GM15510 (cell line): ENCODE measurements around the gene TANGO6.

Experiments
- POLR2A ChIP-seq: IDR thresholded peaks from 3 replicates; pipeline ENCODE4 v1.6.1; 2011; ENCODE audit warnings: borderline replicate concordance; ENCODE audit not compliant: insufficient read length; ENCODE audit errors: extremely low read depth

TANGO6 gene

DNA sequence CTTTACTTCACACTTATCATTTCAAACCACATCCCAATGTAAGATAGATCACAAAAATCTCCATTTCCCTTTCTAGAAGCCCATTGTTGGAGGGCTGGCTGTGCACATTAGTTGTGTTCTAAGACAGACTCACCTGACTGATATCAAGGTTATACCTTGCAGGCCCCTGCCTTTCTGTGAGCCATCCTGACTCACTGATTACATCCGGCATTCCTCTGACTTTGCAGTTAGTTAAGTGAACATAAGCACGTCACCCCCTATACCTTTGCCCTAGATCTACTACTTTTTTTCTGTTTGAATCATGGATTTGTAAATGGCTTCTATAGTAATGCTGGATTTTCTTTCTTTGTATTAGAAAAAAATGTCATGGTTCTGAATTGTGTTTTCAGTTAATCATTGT, 78.3 kb downstream of the TANGO6 start:
- no peak for TF ChIP-seq POLR2A

DNA sequence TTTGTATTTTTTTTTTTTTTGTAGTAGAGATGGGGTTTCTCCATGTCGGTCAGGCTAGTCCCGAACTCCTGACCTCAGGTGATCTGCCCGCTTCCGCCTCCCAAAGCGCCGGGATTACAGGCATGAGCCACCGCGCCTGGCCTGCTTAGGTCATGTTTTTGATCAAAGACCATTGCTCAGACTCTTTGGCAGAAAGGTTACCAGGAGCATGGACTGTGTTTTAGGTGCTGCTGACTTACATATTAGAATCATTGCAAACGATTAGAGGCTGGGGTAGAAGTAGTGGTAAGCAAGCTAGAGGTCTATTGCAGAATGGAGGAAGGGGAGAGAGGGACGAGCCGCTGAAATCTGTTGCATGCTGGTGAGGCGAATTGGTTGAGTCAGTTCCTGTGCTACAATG, 79.8 kb downstream of the TANGO6 start:
- no peak for TF ChIP-seq POLR2A

GRCh38 chr16:68927018-68927417, 83.7 kb downstream of the TANGO6 start:
- TF ChIP-seq POLR2A = no peak

DNA sequence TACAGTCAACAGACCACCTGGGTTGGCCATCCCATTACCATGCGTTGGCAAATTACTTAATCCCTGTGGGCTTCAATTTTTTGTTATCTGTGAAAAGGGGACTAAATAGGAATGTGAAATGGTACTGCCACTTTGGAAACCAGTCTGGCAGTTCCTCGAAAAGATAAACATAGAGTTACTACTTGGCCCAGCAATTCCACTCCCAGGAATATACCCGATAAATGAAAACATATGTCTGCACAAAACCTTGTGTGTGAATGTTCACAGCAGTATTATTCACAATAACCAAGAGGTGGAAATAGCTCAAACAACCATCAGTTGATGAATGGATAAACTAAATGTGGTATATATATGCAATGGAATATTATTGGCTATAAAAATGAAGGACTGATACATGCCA, 87.9 kb downstream of the TANGO6 start:
- TF ChIP-seq POLR2A = no peak

DNA sequence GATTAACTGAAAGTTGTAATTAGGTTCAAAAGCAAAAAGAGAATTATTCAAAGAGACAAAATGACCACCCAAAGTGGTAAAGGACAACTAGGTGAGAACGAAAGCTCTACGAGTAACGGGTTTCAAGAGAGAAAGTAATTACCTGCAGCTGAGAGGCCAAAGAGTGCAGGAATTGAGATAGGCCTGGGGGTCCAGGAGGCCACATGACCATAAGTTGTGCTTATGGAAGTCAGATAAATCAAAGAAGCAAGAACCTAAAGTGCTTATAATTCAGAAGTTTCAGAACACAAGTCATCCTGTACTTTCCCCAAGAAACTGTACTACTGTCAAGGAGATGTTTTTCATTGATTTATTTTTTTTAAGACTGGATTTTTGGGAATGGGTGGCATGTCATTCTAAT, 91.1 kb downstream of the TANGO6 start:
- TF ChIP-seq POLR2A = no peak

DNA sequence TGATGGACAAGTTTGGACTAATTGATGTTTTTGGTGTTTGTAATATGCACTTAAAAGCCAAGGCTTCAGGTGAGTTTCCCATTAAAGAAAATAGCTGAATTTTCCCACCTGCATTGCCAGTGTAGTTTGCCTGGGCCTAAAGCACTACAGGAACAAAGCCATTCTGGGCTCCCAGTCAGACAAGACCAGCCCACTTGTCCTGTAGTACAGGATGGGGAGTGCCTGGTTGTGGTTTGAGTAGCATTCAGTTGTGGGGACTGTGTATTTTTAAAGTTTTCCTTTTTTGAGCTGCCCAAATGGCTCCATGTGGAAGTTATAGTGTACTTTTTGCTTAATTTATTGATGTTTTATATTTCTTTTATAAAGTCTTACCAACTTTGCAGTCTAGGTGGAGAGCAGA, 91.7 kb downstream of the TANGO6 start:
- TF ChIP-seq POLR2A = no peak

GRCh38 chr16:68936736-68937631, 93.7 kb downstream of the TANGO6 start:
- no peak for TF ChIP-seq POLR2A

- no peak for TF ChIP-seq POLR2A
Measured at GRCh38 chr16:68939692-68940320, 96.5 kb downstream of the TANGO6 start.

DNA sequence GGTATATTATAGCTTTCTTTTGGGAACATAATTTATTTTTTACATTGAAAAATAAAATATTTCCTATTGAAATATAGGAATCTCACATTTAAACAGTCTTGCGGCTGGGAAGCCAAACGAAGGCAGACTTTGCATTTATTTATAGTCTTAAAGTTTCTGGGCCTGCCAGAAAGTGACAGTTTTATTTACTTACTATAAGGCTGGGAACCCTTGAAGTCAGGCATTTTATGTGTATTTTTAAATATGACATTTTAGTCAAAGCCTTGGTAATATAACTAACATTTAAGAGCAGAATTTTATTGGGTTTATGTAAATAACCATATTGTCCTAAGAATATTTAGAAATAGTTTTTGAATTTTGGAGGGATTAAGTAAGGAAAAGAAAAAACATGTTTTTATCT, 97.5 kb downstream of the TANGO6 start:
- no peak for TF ChIP-seq POLR2A

- TF ChIP-seq POLR2A = no peak
Measured at GRCh38 chr16:68943961-68944360, 100.6 kb downstream of the TANGO6 start.

DNA sequence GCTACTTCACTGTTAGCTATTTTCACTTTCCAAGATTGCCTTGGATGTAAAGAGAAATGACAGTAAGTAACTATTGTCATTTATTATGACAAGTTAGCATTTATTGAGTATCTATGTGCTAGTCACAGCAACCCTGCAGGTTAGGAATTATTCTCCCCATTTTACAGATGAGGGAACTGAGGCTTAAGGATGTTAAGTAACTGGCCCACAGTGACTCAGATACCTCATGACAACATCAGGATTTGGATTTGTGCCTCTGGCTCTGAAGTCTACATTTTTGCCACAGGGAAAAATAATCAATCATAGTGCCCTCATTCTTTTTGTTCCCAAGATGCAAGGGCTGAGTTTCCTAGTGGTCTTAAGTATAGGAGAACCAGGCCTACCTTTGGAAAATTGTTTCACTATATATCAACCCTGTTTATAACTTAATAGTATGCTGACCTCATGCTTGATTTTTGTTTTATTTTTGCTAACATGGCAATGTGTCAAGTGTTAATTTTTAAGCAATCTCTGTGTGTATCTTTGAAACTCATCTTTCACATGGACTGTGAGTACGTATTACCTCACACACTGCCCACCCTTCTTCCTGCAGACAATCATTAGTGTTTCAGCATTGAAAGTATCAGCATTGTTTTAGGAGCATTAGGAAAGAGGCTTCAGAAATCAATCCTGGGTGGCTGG, 105.0 kb downstream of the TANGO6 start:
- TF ChIP-seq POLR2A = no peak

DNA sequence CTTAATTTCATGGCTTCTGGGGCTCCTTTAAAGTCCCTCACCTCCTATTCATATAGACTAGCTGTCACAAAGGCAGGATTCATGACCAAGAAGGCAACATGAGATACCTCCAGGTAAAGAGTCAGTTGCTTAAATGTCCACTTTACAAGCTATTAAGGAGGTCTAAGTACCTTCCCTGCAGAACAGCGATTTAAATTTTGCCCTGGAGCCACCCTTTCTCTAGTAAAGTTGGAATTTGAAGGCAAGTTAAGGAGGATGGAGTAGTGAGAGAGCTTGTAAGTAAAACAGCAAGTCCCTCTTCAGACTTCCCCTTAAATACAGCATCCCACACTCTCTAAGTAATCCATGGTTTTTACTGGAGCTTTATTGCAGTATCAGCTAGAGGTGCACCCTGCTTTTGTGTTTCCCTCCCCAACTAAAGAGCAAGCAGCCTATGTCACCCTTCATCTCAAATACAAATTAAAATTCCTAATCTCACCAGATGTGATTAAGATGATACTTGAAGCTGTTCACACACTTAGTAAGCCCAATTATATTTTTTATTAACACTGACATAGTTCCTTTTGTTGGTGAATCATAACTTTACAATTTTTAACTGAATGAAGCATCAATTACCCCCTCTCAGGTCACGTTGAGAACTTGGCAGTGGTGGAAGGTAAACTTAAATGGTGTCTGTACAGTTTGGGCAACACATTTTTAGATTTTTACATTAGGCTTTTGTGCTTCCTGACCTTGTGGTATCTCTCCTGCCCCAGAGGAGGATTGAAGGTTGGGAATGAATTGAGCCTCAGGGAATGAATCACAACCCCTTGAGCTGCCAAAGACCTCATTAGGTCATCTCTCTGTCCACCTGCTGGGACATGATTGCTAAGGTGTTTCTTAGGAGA, 108.9 kb downstream of the TANGO6 start:
- no peak for TF ChIP-seq POLR2A

DNA sequence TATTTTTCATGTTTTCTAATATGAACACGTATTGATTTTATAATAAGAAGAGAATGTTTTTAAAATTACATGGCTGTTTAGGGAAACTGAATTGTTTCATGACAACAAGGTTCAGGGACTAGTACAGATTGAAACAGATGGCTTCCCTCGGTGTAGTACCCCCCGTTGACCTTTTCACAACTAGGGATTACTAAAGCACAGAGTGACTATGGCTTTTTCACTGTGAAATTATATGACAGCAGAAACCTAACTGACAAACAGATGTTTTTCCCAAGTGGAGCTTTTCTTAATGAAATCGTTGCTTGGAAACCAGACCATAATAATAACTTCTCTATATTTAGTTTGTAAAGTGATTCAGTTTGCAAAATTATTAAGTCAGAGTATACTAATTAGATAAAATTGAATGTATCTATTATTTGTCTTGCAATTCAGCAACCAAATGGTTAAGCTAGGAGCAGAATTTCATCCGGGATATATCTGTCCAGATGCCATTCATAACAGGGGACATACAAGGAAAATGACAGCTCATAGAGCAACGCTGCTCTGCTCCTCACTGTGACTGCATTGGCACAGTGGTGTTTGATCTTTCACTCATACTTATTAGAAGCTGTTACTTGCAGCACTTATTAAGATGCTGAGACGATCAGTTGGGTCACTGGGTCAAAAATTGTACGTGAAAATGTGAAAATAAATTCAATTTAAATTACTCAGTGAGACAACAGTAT, 111.7 kb downstream of the TANGO6 start:
- TF ChIP-seq POLR2A = no peak

DNA sequence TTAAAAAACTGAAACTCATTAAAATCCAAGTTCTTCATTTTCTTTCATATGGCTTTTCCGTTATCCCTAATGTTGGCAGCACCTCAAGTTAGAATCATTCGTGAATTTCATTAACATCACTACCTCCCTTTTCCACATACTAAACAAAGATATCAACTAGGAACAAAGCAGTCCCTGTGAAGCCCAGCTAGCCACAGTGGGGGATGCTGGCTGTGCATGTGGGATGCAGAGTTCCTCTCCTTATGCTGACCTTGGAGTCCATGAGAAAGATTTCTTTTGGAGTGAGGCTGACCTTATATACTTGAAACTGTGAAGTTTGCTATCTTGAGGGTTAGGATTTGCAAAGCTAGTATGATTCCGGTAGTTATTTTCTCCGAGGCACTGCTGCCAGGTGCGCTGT, 117.6 kb downstream of the TANGO6 start:
- no peak for TF ChIP-seq POLR2A
